Effector memory CD4-positive, alpha-beta T cell (primary cell): ENCODE data around the gene NEMP1.
A peak's percentile ranks its signal among the peaks of the same experiment; 100 is the strongest.
"Not testable (repeated sequence)": the region's sequence is repeated elsewhere in the genome, so short reads cannot be mapped to it uniquely, and the experiment has no call there.

ENCODE experiments used
- DNase-seq, 3 donors: peaks; one replicate each; pipeline ENCODE4 v3.0.0-alpha.2; 2020
- H3K27ac ChIP-seq: 2 replicates; pipeline ENCODE4 v1.7.0; 2013; ENCODE audit warnings: mild to moderate bottlenecking, low read length, moderate library complexity; ENCODE audit not compliant: insufficient read depth, poor library complexity, severe bottlenecking
- H3K27me3 ChIP-seq: replicated peaks from 2 replicates; pipeline ENCODE4 v1.7.0; 2013; ENCODE audit warnings: mild to moderate bottlenecking, low read length; ENCODE audit not compliant: insufficient read depth, control insufficient read depth, poor library complexity, severe bottlenecking
- H3K36me3 ChIP-seq: 2 replicates; pipeline ENCODE4 v1.7.0; 2013; ENCODE audit warnings: mild to moderate bottlenecking, low read length, moderate library complexity; ENCODE audit not compliant: control insufficient read depth, insufficient read depth
- H3K4me1 ChIP-seq: 2 replicates; pipeline ENCODE4 v1.7.0; 2013; ENCODE audit warnings: low read length, mild to moderate bottlenecking; ENCODE audit not compliant: control insufficient read depth, insufficient read depth, poor library complexity, severe bottlenecking
- H3K4me3 ChIP-seq: 2 replicates; pipeline ENCODE4 v1.7.0; 2013; ENCODE audit warnings: low read length, low read depth, mild to moderate bottlenecking; ENCODE audit not compliant: insufficient read depth, poor library complexity, severe bottlenecking
- H3K9me3 ChIP-seq: 2 replicates; pipeline ENCODE4 v1.7.0; 2013; ENCODE audit warnings: mild to moderate bottlenecking, low read length, moderate library complexity; ENCODE audit not compliant: control insufficient read depth

The NEMP1 gene

DNA sequence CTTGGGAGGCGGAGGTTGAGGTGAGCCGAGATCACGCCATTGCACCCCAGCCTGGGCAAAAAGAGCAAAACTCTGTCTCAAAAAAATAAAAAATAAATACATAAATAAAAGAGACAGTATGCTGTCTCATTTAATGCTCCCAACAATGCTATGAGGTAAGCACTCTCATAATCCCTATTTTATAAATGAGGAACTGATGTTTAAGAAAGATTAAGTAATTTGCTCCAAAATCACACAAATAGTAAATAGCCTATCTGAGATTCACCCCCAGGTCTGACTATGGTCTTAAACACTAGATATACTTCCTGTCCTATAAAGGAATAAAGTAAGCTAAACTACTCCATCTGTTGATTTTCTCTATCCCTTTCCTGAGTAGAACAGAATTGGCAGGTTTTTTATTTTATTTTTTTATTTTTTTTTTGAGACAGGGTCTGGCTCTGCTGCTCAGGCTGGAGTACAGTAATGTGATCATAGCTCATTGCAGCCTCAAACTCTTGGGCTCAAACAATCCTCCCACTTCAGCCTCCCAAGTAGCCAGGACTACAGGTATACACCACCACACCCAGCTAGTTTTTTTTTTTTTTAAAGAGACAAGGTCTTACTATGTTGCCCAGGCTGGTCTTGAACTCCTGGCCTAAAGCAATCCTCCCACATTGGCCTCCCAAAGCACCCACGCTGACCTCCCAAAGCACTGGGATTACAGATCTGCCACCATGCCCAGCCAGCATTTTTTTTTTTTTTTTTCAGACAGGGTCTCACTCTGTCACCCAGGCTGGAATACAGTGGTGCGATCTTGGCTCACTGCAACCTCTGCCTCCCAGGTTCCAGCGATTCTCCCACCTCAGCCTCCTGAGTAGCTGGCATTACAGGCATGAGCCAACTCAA, 4.8 kb downstream of the NEMP1 start:
- H3K27me3 ChIP-seq, DNase-seq, H3K27ac ChIP-seq, H3K4me1 ChIP-seq, H3K9me3 ChIP-seq, H3K4me3 ChIP-seq: not testable (repeated sequence)
- H3K36me3 ChIP-seq: peaks cover 12% of the 10 kb centered on the region

DNA sequence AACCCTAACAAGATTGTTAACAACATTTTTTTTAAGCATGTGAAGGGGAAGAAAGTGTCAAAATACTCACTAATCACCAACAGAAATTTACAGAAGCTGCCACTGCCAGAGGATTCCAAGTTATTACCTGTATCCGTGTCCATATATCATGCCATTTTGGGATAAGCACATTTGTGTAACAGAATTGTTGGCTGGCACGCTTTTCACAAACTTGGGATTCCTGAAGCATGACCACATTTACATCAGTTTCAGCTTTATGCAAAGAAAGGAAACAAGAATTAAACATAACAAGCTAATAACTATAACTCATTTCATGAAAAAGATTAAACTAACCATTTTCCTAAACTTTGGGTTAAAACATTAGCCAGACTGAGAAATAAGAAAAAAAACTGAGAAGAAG, 5.9 kb downstream of the NEMP1 start:
- Histone ChIP-seq H3K9me3 (no peaks in the 10 kb centered on the region), H3K27me3 (no peaks in the 10 kb centered on the region), H3K36me3 (peaks cover 12% of the 10 kb centered on the region), H3K4me3 (no peak overlapping the region), H3K4me1 (peaks cover 7% of the 10 kb centered on the region), H3K27ac (no peak overlapping the region)
- no peak for DNase-seq

DNA sequence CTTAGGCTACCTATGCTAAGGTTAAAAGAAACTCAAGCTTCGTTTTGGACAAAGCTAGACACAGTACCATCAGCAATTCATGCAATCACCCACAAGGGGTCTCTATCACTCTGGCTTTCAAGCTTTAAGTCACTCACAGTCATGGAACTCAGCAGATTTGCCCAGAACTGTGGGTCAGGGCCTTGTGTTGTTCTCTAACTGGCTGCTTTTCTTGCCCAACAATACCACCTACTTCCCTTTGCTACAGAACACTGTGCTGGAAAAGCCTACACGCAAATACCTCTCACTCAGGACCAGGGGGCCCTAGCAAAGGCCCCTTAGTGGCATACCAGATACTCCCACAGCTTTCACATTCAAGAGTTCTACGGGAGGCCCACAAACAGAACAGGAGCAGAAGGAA, 9.1 kb downstream of the NEMP1 start:
- no peaks in the 10 kb centered on the region for H3K9me3 ChIP-seq
- no peak overlapping the region for H3K4me3 ChIP-seq
- DNase-seq: peak in 2 of 3 donors; percentile 24 to 52
- no peaks in the 10 kb centered on the region for H3K27me3 ChIP-seq
- H3K4me1 ChIP-seq: peaks cover 10% of the 10 kb centered on the region
- peaks cover 12% of the 10 kb centered on the region for H3K36me3 ChIP-seq
- H3K27ac ChIP-seq: no peak overlapping the region

DNA sequence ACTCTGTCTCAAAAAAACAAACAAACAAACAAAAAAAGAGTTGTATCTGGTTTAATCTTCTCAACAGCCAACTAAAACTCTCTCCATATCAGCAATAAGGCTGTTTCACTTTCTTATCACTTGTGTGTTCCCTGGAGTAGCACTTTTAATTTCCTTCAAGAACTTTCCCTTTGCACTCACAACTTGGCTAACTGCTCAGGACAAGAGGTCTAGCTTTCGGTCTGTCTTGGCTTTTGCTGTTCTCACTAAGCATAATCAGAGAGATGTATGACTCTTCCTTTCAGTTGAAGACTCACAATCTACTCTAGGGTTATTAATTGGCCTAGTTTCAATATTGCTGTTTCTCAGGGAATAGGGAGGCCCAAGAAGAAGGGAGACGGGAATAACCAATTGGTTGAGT, 12.3 kb downstream of the NEMP1 start:
- no peaks in the 10 kb centered on the region for H3K27me3 ChIP-seq
- H3K4me1 ChIP-seq: peaks cover 16% of the 10 kb centered on the region
- no peak overlapping the region for H3K4me3 ChIP-seq
- no peak overlapping the region for H3K27ac ChIP-seq
- no peak for DNase-seq
- peaks cover 4% of the 10 kb centered on the region for H3K36me3 ChIP-seq
- H3K9me3 ChIP-seq: no peaks in the 10 kb centered on the region

DNA sequence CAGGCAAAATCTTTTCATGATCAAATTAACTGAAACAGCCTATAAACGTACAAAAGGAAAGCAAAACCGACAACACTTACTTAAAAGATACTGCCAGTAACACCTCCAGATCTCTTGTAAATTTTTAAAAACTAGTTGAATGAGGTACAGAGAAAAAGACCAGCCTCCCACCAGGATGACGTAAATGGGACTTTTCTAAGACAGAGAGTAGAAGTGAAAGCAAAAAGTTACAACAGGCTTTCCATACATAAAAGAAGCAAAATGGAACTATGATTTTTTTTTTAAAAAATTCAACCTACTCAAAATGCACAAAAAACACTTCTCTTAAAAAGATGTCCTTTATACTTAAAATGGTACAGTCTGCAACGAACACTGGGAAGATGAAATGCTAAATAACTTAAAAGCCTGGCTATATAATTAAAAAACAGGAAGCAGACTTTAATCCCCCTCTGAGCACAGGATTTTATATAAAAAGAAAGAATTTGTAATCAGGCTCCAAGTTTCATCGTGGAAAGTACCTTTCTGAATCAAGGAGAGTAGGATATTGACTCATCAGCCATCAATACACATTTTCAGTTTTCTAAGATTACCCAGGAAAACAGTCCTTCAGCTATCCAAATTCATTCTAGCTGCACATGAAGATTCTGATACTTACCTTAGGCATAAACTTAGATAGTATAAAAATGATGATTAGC, 14.5 kb downstream of the NEMP1 start:
- H3K9me3 ChIP-seq: no peaks in the 10 kb centered on the region

DNA sequence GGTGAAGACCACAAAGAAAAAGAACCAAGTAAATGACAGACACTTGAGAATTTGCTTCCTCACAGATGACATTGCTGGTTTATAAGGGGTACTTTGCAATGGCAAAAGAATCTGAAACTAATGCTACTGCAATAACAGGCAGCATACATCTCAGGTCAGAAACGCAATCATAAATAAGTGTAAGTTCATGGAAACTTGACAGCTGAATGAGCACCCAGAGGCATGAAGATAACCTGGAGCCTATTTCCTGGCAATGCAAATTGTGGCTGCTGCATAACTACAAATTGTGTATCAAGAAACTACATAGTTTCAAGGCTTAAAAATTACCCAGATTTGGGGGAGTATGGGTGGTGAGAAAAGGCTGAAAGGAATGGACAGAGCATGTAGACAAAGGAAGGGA, 20.1 kb downstream of the NEMP1 start:
- DNase-seq: no peak
- H3K4me1 ChIP-seq: no peaks in the 10 kb centered on the region
- no peaks in the 10 kb centered on the region for H3K9me3 ChIP-seq
- no peak overlapping the region for H3K27ac ChIP-seq
- no peak overlapping the region for H3K4me3 ChIP-seq
- H3K36me3 ChIP-seq: peaks cover 9% of the 10 kb centered on the region
- H3K27me3 ChIP-seq: no peaks in the 10 kb centered on the region

More for the DNA sequence above, 14.5 kb downstream of the NEMP1 start:
- peak overlapping the region; percentile 72 for H3K27ac ChIP-seq
- H3K4me1 ChIP-seq: peaks cover 9% of the 10 kb centered on the region
- no peaks in the 10 kb centered on the region for H3K27me3 ChIP-seq
- H3K4me3 ChIP-seq: no peak overlapping the region
- H3K36me3 ChIP-seq: peaks cover 9% of the 10 kb centered on the region
- peak; percentile 11 to 40 (median 24) for DNase-seq

DNA sequence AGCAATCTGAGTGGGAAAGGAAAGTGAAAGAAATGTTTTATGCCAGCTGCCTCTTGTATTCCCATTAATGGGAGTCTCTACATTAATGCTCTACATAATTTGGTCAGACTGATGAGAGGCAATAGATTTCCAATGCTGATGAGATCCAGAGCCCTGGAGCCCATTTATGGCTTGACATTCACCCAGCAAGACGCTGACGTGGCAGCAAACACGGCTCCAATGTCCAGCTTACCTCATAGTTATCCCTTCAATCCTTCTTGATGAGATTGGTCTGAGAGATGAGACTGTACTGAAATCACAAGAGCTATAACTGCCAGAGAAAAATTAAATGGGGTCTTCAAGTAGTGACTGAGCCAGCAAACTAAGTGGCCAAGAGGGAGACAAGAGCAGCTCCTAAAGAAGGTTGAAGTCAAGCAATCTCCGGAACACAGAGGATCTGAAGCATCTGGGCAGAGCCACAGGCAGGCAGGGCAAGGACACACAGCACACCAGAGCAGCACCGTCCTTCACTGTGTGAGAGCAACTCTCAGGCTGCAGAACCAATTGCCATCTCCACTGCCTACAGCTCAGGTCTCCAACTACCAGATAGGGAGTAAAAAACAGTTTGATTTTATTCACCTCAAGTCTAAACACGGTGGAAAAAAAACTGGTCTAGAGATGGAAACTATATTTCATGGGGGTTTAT, 21.4 kb downstream of the NEMP1 start:
- DNase-seq: no peak
- Histone ChIP-seq H3K27ac (no peak overlapping the region), H3K9me3 (no peaks in the 10 kb centered on the region), H3K36me3 (peaks cover 9% of the 10 kb centered on the region), H3K4me3 (no peak overlapping the region), H3K27me3 (no peaks in the 10 kb centered on the region), H3K4me1 (no peaks in the 10 kb centered on the region)

DNA sequence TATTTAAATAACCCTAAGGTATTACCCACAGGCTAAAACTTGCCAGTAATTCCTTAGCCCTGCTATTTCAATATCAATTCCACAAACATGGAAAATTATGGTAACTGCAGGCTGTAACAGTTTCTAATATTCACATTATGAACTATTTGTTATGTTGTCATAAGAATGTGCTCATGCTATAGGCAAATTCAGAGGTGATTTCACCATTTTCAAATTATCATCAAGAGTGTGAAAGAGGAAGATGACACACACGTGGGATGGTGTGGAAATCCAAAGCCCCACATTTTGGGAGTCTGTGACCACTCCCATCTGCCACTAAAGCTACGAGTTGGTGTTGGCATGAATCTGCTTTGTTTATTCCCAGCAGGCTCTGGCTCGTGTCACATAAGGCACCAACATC, 22.8 kb downstream of the NEMP1 start:
- no peak overlapping the region for H3K27ac ChIP-seq

DNA sequence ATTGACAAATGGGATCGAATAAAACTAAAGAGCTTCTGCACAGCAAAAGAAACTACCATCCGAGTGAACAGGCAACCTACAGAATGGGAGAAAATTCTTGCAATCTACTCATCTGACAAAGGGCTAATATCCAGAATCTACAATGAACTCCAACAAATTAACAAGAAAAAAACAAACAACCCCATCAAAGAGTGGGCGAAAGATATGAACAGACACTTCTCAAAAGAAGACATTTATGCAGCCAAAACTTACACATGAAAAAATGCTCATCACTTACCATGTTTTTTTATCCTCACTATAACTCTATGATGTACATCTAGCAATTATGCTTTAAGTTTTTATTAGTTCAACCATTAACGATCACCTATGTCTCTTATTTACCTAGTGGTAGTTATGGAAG, 24.7 kb downstream of the NEMP1 start:
- H3K9me3 ChIP-seq, H3K4me3 ChIP-seq, H3K27ac ChIP-seq, H3K36me3 ChIP-seq, H3K27me3 ChIP-seq, DNase-seq, H3K4me1 ChIP-seq: not testable (repeated sequence)

More for the DNA sequence above, 22.8 kb downstream of the NEMP1 start:
- Histone ChIP-seq H3K4me3 (no peak overlapping the region), H3K27me3 (no peaks in the 10 kb centered on the region), H3K4me1 (no peaks in the 10 kb centered on the region), H3K9me3 (no peaks in the 10 kb centered on the region), H3K36me3 (peaks cover 9% of the 10 kb centered on the region)
- DNase-seq: no peak

DNA sequence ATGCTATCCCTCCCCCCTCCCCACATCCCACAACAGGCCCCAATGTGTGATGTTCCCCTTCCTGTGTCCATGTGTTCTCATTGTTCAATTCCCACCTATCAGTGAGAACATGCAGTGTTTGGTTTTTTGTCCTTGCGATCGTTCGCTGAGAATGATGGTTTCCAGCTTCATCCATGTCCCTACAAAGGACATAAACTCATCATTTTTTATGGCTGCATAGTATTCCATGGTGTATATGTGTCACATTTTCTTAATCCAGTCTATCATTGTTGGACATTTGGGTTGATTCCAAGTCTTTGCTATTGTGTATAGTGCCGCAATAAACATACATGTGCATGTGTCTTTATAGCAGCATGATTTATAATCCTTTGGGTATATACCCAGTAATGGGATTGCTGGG, 25.4 kb downstream of the NEMP1 start:
- not testable (repeated sequence) for H3K27me3 ChIP-seq, H3K27ac ChIP-seq, H3K9me3 ChIP-seq, H3K36me3 ChIP-seq, DNase-seq, H3K4me1 ChIP-seq, H3K4me3 ChIP-seq
